ENCODE data around the gene HOGA1. TPM values are rescaled to one million over a fixed set of nuclear protein-coding genes. Genes with fewer than 3 reads are reported as not detected.
A peak's percentile ranks its signal among the peaks of the same experiment; 100 is the strongest.
"Not testable (repeated sequence)": the region's sequence is repeated elsewhere in the genome, so short reads cannot be mapped to it uniquely, and the experiment has no call there.

The HOGA1 gene
- total and polyA plus RNA-seq, 2 of the 13 experiments (the other 11 are each of a cell fraction or from before 2014, with no cell fraction given): 7.6 to 19.5 TPM

GRCh38 chr10:97561386-97562077 is 22.7 kb upstream of the HOGA1 start:
- peaks cover 15% of the 10 kb centered on the region; the same call in 1 of the 2 replicates for H3K4me1 ChIP-seq (ENCODE audit: insufficient read depth, low read length)
- CTCF ChIA-PET (ENCODE audit: low intra/inter-chr PET ratio, low total read pairs): not testable (repeated sequence)

GRCh38 chr10:97562329-97562728 is 21.9 kb upstream of the HOGA1 start:
- DNase-seq (ENCODE audit: low spot score); H3K27me3 ChIP-seq (ENCODE audit: control insufficient read depth in 1 of 2, insufficient read depth in 2 of 2, low read length in 2 of 2); BruUV-seq (replicated peaks); H3K4me3 ChIP-seq (replicated peaks in 1 of 3; ENCODE audit: insufficient read depth in 1 of 3, low read depth in 2 of 3, low read length in 3 of 3); intact Hi-C loops (cut with micrococcal nuclease; ENCODE audit: unreplicated experiment); H3K9me3 ChIP-seq (ENCODE audit: low read length); CTCF ChIA-PET (ENCODE audit: low intra/inter-chr PET ratio, low total read pairs); FAIRE-seq; H3K27ac ChIP-seq (ENCODE audit: extremely low read length, insufficient read depth, low read length); in situ Hi-C loops (cut with HindIII; ENCODE audit: extremely low pct_ligation_motif_present, low pct_unique_long_range_greater_than_20kb); H3K36me3 ChIP-seq (replicated peaks in 1 of 2; ENCODE audit: control insufficient read depth in 1 of 2, insufficient read depth in 2 of 2, low read length in 2 of 2); ATAC-seq; H3K9ac ChIP-seq (ENCODE audit: insufficient read depth, low read depth, low read length); H2AFZ ChIP-seq (ENCODE audit: low read length); H4K20me1 ChIP-seq (ENCODE audit: insufficient read depth, low read length); POLR2A ChIA-PET; H3K4me2 ChIP-seq (ENCODE audit: low read depth, low read length); H3K79me2 ChIP-seq (ENCODE audit: insufficient read depth, low read length): not testable (repeated sequence)
- peaks cover 15% of the 10 kb centered on the region; the same call in 1 of the 2 replicates for H3K4me1 ChIP-seq (ENCODE audit: insufficient read depth, low read length)
- WGBS (ENCODE audit: low lambda C conversion rate): 99% methylated on average over 5 of the region's 5 CpGs

More at GRCh38 chr10:97561386-97562077, 22.7 kb upstream of the HOGA1 start:
- intact Hi-C loops (cut with micrococcal nuclease; ENCODE audit: unreplicated experiment); H3K27ac ChIP-seq (ENCODE audit: extremely low read length, insufficient read depth, low read length); H3K79me2 ChIP-seq (ENCODE audit: insufficient read depth, low read length); H3K9ac ChIP-seq (ENCODE audit: insufficient read depth, low read depth, low read length); POLR2A ChIA-PET; H3K9me3 ChIP-seq (ENCODE audit: low read length); H4K20me1 ChIP-seq (ENCODE audit: insufficient read depth, low read length); H3K27me3 ChIP-seq (ENCODE audit: control insufficient read depth in 1 of 2, insufficient read depth in 2 of 2, low read length in 2 of 2); BruUV-seq (replicated peaks); ATAC-seq; H2AFZ ChIP-seq (ENCODE audit: low read length); H3K36me3 ChIP-seq (replicated peaks in 1 of 2; ENCODE audit: control insufficient read depth in 1 of 2, insufficient read depth in 2 of 2, low read length in 2 of 2); H3K4me3 ChIP-seq (replicated peaks in 1 of 3; ENCODE audit: insufficient read depth in 1 of 3, low read depth in 2 of 3, low read length in 3 of 3); DNase-seq (ENCODE audit: low spot score); in situ Hi-C loops (cut with HindIII; ENCODE audit: extremely low pct_ligation_motif_present, low pct_unique_long_range_greater_than_20kb); FAIRE-seq: not testable (repeated sequence)
- peak overlapping the region; percentile 62 for H3K4me2 ChIP-seq (ENCODE audit: low read depth, low read length)
- 81% methylated on average over 12 of the region's 12 CpGs for WGBS (ENCODE audit: low lambda C conversion rate)

DNA sequence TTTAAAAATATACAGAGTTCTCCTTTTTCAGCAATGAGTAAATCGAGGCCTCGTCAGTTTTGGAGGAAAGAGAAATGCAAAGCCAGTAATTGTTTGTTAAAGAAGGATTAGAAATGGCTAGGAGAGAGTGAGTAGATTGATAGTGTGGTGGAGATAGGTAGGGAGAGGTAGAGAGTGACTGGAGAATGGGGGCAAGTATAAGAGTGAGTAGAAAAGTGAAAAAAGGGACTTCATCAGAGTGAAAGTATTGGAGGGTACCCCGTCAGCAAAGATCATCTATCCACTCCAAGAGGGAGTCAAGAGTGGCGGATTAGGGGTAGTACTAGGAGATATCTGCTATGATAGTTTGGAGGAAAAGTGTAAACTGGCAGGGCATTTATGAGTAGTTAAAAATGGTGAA is 20.9 kb upstream of the HOGA1 start:
- no peak overlapping the region for H2AFZ ChIP-seq (ENCODE audit: low read length)
- no peaks in the 10 kb centered on the region for H3K27me3 ChIP-seq (ENCODE audit: control insufficient read depth in 1 of 2, insufficient read depth in 2 of 2, low read length in 2 of 2)
- no peaks in the 10 kb centered on the region for H3K9me3 ChIP-seq (ENCODE audit: low read length)
- ATAC-seq: no peak
- no peak overlapping the region for H3K4me2 ChIP-seq (ENCODE audit: low read depth, low read length)
- WGBS (ENCODE audit: low lambda C conversion rate): 94% methylated on average over 4 of the region's 4 CpGs
- DNase-seq (ENCODE audit: low spot score): no peak
- H3K36me3 ChIP-seq (replicated peaks in 1 of 2; ENCODE audit: control insufficient read depth in 1 of 2, insufficient read depth in 2 of 2, low read length in 2 of 2): no peaks in the 10 kb centered on the region
- intact Hi-C loops (cut with micrococcal nuclease; ENCODE audit: unreplicated experiment): no loop called here
- H3K4me1 ChIP-seq (ENCODE audit: insufficient read depth, low read length): peaks cover 15% of the 10 kb centered on the region; the same call in 1 of the 2 replicates
- H3K9ac ChIP-seq (ENCODE audit: insufficient read depth, low read depth, low read length): no peak overlapping the region
- in situ Hi-C loops (cut with HindIII; ENCODE audit: extremely low pct_ligation_motif_present, low pct_unique_long_range_greater_than_20kb): no loop called here
- no peaks in the 10 kb centered on the region for H4K20me1 ChIP-seq (ENCODE audit: insufficient read depth, low read length)
- no peak for FAIRE-seq
- ChIA-PET CTCF (ENCODE audit: low intra/inter-chr PET ratio, low total read pairs) (no interaction called here), POLR2A (no interaction called here)
- no TSS peak for BruUV-seq (replicated peaks)
- no peak overlapping the region for H3K4me3 ChIP-seq (replicated peaks in 1 of 3; ENCODE audit: insufficient read depth in 1 of 3, low read depth in 2 of 3, low read length in 3 of 3)
- H3K79me2 ChIP-seq (ENCODE audit: insufficient read depth, low read length): no peaks in the 10 kb centered on the region
- H3K27ac ChIP-seq (ENCODE audit: extremely low read length, insufficient read depth, low read length): no peak overlapping the region
- TF ChIP-seq, protein P1, sequence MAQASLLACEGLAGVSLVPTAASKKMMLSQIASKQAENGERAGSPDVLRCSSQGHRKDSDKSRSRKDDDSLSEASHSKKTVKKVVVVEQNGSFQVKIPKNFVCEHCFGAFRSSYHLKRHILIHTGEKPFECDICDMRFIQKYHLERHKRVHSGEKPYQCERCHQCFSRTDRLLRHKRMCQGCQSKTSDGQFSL (CRISPR knock-in tag; IDR thresholded peaks at IDR 0.05): no peak
- TF ChIP-seq SMARCC2 (IDR thresholded peaks at IDR 0.05) (no peak), GRHL1 (CRISPR knock-in tag; conservative IDR thresholded peaks at IDR 0.05) (no peak), ZNF367 (CRISPR knock-in tag; IDR thresholded peaks at IDR 0.05; ENCODE audit: borderline replicate concordance) (no peak), ZNF678 (CRISPR knock-in tag; IDR thresholded peaks at IDR 0.05) (no peak), ZNF546 (CRISPR knock-in tag; conservative IDR thresholded peaks at IDR 0.05) (no peak), ELF1 (CRISPR knock-in tag; IDR thresholded peaks at IDR 0.05) (no peak), ZNF430 (CRISPR knock-in tag; IDR thresholded peaks at IDR 0.05) (no peak), ZNF749 (CRISPR knock-in tag; IDR thresholded peaks at IDR 0.05; ENCODE audit: borderline replicate concordance) (no peak), ZNF432 (CRISPR knock-in tag; IDR thresholded peaks at IDR 0.05; ENCODE audit: borderline replicate concordance) (no peak)

All from HepG2 (cell line).